Measurements from ENCODE around the gene P2RY2. TPM values are rescaled to one million over a fixed set of nuclear protein-coding genes. Genes with fewer than 3 reads are reported as not detected.
A peak's percentile ranks its signal among the peaks of the same experiment; 100 is the strongest.

The P2RY2 gene
- total and polyA plus RNA-seq, 9 of the 15 experiments (the other 6 are each of a cell fraction or from before 2014, with no cell fraction given), result not detected

DNA sequence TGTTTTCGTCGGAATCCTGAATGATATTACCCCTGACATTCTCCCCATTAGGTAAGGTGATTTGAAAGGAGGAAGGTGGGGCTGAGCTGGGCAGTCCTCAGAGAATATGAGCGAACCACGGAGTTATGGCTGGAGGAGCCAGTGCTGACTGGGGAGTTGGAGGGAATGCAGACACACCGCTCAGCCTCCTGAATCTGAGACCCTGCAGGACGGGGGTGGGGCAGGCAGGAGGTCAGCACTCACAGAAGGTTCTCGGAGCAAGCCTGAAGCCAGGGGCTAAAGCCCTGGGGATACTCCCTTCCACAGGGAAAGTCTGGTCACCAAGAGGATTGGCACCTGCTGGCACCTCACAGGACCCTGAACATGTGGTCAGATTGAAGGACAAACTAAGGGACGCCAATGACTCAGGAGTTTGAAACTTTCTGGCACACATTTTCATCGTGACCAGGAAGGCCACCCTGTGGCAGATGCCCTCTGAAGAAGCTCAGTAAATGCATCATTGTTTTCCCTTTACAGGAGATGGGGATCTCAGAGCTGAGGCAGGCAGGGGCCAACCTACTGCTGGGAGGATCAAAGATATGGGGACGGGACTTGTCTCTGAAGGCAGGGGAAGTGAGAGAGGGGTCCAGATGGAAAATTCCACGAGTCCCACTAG, 49.0 kb upstream of the P2RY2 start:
- in situ Hi-C loops (cut with MboI) (no loop called here), intact Hi-C loops (cut with micrococcal nuclease) (no loop called here)
- BruUV-seq (replicated peaks), result no TSS peak
- Histone ChIP-seq H3K4me1 (replicated peaks in 1 of 2; ENCODE audit: control insufficient read depth in 2 of 2, insufficient read depth in 2 of 2, low read length in 2 of 2) (peaks cover 7 to 14% of the 10 kb centered on the region in 2 experiments; a peak in 2 of 5 replicates), H3K9me1 (ENCODE audit: control insufficient read depth, insufficient read depth, low read length) (no peaks in the 10 kb centered on the region), H3K4me3 (no peak overlapping the region), H3K4me2 (ENCODE audit: insufficient read depth, low read length) (no peak overlapping the region), H4K20me1 (replicated peaks; ENCODE audit: control insufficient read depth, insufficient read depth, low read length) (no peaks in the 10 kb centered on the region), H3K9ac (ENCODE audit: insufficient read depth in 1 of 2, low read depth in 2 of 2, low read length in 2 of 2) (peak overlapping the region in 1 of 2 experiments; percentile 73; a peak in 1 of 4 replicates), H2AFZ (ENCODE audit: low read depth, low read length) (no peak overlapping the region), H3K27me3 (ENCODE audit: control insufficient read depth in 2 of 2, insufficient read depth in 2 of 2, low read length in 2 of 2) (no peaks in the 10 kb centered on the region), H3K9me3 (replicated peaks; ENCODE audit: control insufficient read depth, insufficient read depth, low read depth, low read length) (no peaks in the 10 kb centered on the region), H3K79me2 (ENCODE audit: control insufficient read depth, insufficient read depth, low read length) (no peaks in the 10 kb centered on the region), H3K27ac (ENCODE audit: extremely low read depth, low read depth, low read length) (no peak overlapping the region), H3K36me3 (ENCODE audit: control insufficient read depth, insufficient read depth, low read length) (no peaks in the 10 kb centered on the region)
- ATAC-seq (0 out of 3 replicates have a peak, but pooled peaks have one; percentile 18), DNase-seq (ENCODE audit: extremely low read depth in 1 of 4, low spot score in 3 of 4) (no peak), FAIRE-seq (no peak)
- TF ChIP-seq, protein P1, sequence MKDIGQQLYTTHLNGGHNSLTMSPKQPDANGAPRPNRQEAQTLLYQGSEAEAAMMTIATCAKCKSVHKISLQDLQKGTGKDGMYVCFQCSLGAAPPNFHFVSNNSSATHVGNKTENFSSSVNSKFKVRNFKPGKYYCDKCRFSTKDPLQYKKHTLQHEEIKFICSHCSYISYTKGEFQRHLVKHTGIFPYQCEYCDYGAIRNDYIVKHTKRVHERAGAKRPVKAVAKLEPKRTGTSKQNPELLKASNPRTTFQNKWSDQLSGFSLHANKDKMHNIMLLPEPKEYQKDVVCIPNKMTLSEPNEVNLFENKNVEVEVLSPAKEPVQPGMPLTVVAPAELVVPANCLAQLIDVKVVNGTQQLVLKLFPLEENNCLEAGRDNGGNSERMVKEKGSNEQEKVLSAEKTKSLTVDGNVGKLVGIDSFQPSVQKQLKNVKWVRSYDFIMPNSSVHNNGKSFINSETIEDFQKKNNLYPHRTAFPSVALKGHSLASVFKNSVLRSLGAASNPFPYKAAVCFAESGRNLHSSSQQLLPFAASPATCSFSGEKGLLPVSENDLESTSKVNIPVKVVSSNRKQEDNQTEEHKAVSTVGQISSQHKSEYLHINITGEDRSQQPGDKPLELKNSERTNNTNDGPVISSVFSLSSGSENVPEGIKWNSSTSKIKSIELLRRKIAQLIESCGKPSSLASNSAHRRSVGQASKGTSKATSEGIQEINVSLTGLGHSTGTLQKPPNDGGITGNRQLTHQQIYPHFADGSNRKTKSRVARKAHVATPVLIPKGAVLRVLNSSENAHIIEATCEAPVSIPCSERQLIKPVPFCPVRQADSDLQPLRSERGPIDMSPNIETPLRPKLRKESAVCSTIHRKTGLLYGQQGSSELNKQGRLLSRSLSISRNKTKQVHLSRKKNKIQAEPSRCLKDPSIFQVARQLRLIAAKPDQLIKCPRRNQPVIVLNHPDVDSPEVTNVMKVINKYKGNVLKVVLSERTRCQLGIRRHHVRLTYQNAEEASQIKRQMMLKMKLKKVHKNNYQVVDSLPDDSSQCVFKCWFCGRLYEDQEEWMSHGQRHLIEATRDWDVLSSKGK (CRISPR knock-in tag; IDR thresholded peaks at IDR 0.05), result no peak
- TF ChIP-seq EP300 (IDR thresholded peaks at IDR 0.05; ENCODE audit: low read length) (no peak), SRSF1 (IDR thresholded peaks at IDR 0.05; ENCODE audit: low read depth, low read length) (no peak), NONO (IDR thresholded peaks at IDR 0.05; ENCODE audit: low read depth in 2 of 2, low read length in 1 of 2) (no peak), TCF7 (IDR thresholded peaks at IDR 0.05; ENCODE audit: borderline replicate concordance) (no peak), CBX1 (IDR thresholded peaks at IDR 0.05; ENCODE audit: low read depth) (no peak)
- ChIA-PET POLR2A (no interaction called here), CTCF (ENCODE audit: low intra/inter-chr PET ratio) (no interaction called here)
- WGBS (ENCODE audit: insufficient coverage, low coverage, missing lambda C conversion rate), result 24% methylated on average over 10 of the region's 11 CpGs

Measured in K562 (cell line).